ENCODE measurements around the gene CDK3. TPM values are rescaled to one million over a fixed set of nuclear protein-coding genes. Genes with fewer than 3 reads are reported as not detected.

CDK3 gene
- total and polyA plus RNA-seq, 2 donors (not counting 1 experiment from before 2014, with no cell fraction given): 1.3 to 2.3 TPM

DNA sequence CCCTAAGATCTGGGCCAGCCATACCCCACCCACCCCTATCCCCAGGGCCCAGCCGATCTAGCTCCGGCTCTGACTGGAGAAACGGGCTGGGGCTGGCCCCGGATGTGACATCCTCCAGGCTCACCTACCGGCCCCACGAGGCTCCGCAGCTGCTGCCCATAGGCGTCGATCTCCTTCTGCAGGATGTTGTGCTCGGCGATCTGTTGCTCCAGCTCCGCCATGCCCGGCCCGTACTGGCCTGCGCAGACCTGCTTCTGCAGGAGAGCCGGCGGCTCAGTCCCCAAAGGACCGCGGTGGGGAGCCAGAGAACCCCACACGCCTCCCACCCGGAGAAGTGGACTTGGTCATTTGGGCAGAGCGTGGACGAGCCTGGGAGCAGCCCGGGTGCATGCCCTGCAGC is 21.6 kb downstream of the CDK3 start:
- Histone ChIP-seq H3K79me2 (ENCODE audit: control insufficient read depth, insufficient read depth, low read length) (no peaks in the 10 kb centered on the region), H2AFZ (ENCODE audit: low read length) (no peak overlapping the region), H3K27ac (ENCODE audit: insufficient read depth, low read length) (no peak overlapping the region), H3K4me1 (ENCODE audit: control insufficient read depth, extremely low read depth, insufficient read depth, low read length) (no peaks in the 10 kb centered on the region), H3K27me3 (ENCODE audit: control insufficient read depth, insufficient read depth, low read length) (peaks cover 4% of the 10 kb centered on the region), H3K4me3 (replicated peaks in 1 of 4; ENCODE audit: control extremely low read depth in 1 of 4, insufficient read depth in 1 of 4, low read depth in 3 of 4, low read length in 4 of 4) (no peak overlapping the region), H4K20me1 (ENCODE audit: control insufficient read depth, extremely low read depth, insufficient read depth, low read length) (no peaks in the 10 kb centered on the region), H3K36me3 (ENCODE audit: control insufficient read depth, insufficient read depth, low read length) (no peaks in the 10 kb centered on the region), H3K4me2 (ENCODE audit: extremely low read depth, insufficient read depth, low read length) (no peak overlapping the region), H3K9me3 (ENCODE audit: control insufficient read depth, insufficient read depth, low read depth, low read length) (no peaks in the 10 kb centered on the region), H3K9ac (ENCODE audit: insufficient read depth, low read length) (no peak overlapping the region)
- DNase-seq (ENCODE audit: low read depth in 2 of 2): no peak
- no peak for TF ChIP-seq EZH2 (IDR thresholded peaks at IDR 0.05; ENCODE audit: low read length, missing control alignments)
- TF ChIP-seq, protein P1, sequence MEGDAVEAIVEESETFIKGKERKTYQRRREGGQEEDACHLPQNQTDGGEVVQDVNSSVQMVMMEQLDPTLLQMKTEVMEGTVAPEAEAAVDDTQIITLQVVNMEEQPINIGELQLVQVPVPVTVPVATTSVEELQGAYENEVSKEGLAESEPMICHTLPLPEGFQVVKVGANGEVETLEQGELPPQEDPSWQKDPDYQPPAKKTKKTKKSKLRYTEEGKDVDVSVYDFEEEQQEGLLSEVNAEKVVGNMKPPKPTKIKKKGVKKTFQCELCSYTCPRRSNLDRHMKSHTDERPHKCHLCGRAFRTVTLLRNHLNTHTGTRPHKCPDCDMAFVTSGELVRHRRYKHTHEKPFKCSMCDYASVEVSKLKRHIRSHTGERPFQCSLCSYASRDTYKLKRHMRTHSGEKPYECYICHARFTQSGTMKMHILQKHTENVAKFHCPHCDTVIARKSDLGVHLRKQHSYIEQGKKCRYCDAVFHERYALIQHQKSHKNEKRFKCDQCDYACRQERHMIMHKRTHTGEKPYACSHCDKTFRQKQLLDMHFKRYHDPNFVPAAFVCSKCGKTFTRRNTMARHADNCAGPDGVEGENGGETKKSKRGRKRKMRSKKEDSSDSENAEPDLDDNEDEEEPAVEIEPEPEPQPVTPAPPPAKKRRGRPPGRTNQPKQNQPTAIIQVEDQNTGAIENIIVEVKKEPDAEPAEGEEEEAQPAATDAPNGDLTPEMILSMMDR (conservative IDR thresholded peaks at IDR 0.05 in 1 of 2, IDR thresholded peaks at IDR 0.05 in 1 of 2; ENCODE audit: low read depth in 1 of 2, low read length in 2 of 2): no peak

DNA sequence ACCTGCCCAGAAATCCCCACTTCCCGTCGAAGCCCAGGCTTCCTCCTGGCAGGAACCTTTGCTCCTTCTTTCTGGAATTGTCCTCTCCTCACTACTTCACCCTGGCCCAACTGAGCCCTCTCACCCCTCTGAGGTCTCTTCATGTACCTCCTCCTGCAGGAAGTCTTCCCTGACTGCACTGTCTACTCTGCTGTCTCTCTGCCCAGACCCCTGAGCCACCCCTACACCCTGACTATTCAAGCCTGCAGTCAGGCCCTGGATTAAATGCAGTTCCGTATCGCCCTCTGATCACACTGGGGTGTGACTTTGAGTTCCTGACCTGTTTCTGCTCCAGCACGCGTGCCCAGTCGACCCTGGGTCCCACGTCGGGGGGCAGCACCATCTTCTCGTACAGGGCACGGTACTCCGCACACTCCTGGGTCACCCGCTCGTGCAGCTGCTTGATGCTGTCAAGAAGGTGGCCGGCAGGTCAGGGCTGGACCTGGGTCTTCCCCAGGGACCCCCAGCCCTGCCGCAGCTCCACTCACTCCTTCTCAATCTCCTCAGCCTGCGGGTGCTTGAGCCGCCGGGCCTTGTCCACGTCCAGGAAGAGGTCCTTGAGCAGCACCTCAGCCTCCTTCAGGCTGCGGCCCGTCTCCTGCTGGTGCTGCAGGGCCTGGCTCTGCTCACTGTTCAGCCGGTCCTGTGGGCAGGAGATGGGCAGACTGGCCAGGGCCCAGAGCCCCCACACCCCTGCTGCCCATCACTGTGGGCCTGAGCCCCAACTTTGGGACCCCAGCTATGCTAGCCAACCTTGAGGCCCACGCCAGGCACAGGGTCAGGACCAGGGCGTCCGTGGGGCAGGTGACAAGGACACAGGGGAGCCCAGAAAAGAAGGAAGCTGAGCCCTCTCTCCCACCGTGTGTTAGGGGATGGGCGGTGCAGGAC is 22.6 kb downstream of the CDK3 start:
- Histone ChIP-seq H3K27ac (ENCODE audit: insufficient read depth, low read length) (no peak overlapping the region), H3K27me3 (ENCODE audit: control insufficient read depth, insufficient read depth, low read length) (peaks cover 4% of the 10 kb centered on the region), H2AFZ (ENCODE audit: low read length) (no peak overlapping the region), H3K4me2 (ENCODE audit: extremely low read depth, insufficient read depth, low read length) (no peak overlapping the region), H3K4me1 (ENCODE audit: control insufficient read depth, extremely low read depth, insufficient read depth, low read length) (no peaks in the 10 kb centered on the region), H3K9ac (ENCODE audit: insufficient read depth, low read length) (no peak overlapping the region), H3K9me3 (ENCODE audit: control insufficient read depth, insufficient read depth, low read depth, low read length) (no peaks in the 10 kb centered on the region), H3K36me3 (ENCODE audit: control insufficient read depth, insufficient read depth, low read length) (no peaks in the 10 kb centered on the region), H3K79me2 (ENCODE audit: control insufficient read depth, insufficient read depth, low read length) (no peaks in the 10 kb centered on the region), H3K4me3 (replicated peaks in 1 of 4; ENCODE audit: control extremely low read depth in 1 of 4, insufficient read depth in 1 of 4, low read depth in 3 of 4, low read length in 4 of 4) (no peak overlapping the region), H4K20me1 (ENCODE audit: control insufficient read depth, extremely low read depth, insufficient read depth, low read length) (no peaks in the 10 kb centered on the region)
- DNase-seq (ENCODE audit: low read depth in 2 of 2): no peak
- TF ChIP-seq, protein P1 (conservative IDR thresholded peaks at IDR 0.05 in 1 of 2, IDR thresholded peaks at IDR 0.05 in 1 of 2; ENCODE audit: low read depth in 1 of 2, low read length in 2 of 2): no peak
- no peak for TF ChIP-seq EZH2 (IDR thresholded peaks at IDR 0.05; ENCODE audit: low read length, missing control alignments)

DNA sequence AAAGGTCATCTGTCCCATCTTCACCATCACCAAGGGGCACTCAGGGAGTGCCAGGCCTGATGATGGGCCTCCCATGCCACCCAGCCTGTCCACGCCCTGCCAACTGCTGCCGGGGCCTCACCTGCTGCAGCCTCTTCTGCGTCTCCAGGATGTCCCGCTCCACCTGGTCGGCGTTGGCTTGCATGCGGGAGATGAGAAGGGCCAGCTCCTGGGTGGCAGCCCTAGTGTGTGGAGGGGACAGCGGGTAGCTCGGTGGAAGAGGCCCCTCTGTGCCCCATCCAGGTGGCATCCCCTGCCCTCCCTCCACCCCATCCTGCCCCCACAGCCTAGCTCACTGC is 23.2 kb downstream of the CDK3 start:
- TF ChIP-seq, protein P1 (conservative IDR thresholded peaks at IDR 0.05 in 1 of 2, IDR thresholded peaks at IDR 0.05 in 1 of 2; ENCODE audit: low read depth in 1 of 2, low read length in 2 of 2): no peak
- TF ChIP-seq EZH2 (IDR thresholded peaks at IDR 0.05; ENCODE audit: low read length, missing control alignments): no peak
- Histone ChIP-seq H3K27me3 (ENCODE audit: control insufficient read depth, insufficient read depth, low read length) (peaks cover 4% of the 10 kb centered on the region), H3K4me3 (replicated peaks in 1 of 4; ENCODE audit: control extremely low read depth in 1 of 4, insufficient read depth in 1 of 4, low read depth in 3 of 4, low read length in 4 of 4) (no peak overlapping the region), H3K4me1 (ENCODE audit: control insufficient read depth, extremely low read depth, insufficient read depth, low read length) (no peaks in the 10 kb centered on the region), H4K20me1 (ENCODE audit: control insufficient read depth, extremely low read depth, insufficient read depth, low read length) (no peaks in the 10 kb centered on the region), H3K36me3 (ENCODE audit: control insufficient read depth, insufficient read depth, low read length) (no peaks in the 10 kb centered on the region), H2AFZ (ENCODE audit: low read length) (no peak overlapping the region), H3K79me2 (ENCODE audit: control insufficient read depth, insufficient read depth, low read length) (no peaks in the 10 kb centered on the region), H3K4me2 (ENCODE audit: extremely low read depth, insufficient read depth, low read length) (no peak overlapping the region), H3K9me3 (ENCODE audit: control insufficient read depth, insufficient read depth, low read depth, low read length) (no peaks in the 10 kb centered on the region), H3K27ac (ENCODE audit: insufficient read depth, low read length) (no peak overlapping the region), H3K9ac (ENCODE audit: insufficient read depth, low read length) (no peak overlapping the region)
- DNase-seq (ENCODE audit: low read depth in 2 of 2): no peak

All from fibroblast of lung (primary cell).